ENCODE measurements around the gene SLC6A7.

The SLC6A7 gene

DNA sequence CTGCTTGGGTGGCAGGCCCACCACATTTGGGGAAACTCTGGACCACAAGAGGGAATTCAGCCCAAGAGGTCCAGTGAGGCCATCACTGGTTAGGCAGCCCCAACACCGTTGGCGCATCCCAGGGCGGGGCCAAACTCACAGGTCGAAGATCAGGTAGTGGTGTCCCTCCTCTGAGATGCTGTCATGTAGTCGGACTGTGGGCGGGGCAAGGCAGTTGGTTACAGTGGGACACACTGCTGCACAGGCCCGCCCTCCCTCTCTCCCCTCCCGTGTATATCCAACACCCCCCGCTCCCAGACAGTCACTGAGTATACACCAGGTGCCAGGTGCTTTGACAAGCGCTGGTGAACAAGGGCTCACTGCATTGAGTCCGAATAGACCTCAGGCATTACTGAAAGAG is 67.6 kb downstream of the SLC6A7 start:
- no peak for DNase-seq (ENCODE audit: low read depth in 2 of 2, low spot score in 1 of 2)

DNA sequence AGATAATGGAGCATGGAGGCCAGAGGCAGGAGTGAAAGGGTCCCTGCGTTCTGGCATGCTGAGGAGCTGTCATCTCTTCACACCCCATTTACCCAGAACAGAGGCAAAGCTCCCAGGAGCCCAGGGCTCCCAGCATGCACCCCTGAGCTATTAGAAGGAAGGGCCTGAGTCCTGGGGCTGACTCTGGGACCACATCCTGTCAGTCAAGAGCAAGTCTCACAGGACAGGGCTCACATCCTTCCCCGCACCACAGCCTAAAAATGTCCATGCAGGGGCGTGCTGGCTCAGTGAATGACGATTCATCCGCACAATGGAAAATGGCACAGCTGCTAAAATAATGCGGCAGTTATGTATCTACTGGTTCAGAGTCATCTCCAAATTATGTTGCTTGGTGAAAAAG is 68.3 kb downstream of the SLC6A7 start:
- no peak for DNase-seq (ENCODE audit: low read depth in 2 of 2, low spot score in 1 of 2)

All from stimulated activated CD8-positive, alpha-beta memory T cell treated with anti-CD3 and anti-CD28 coated beads, Interleukin-4, amount 100 ng/mL, for 1 hour (primary cell).